CD14-positive monocyte (primary cell): ENCODE measurements around the gene MAP2K6. TPM values are rescaled to one million over a fixed set of nuclear protein-coding genes. Genes with fewer than 3 reads are reported as not detected.

Source experiments
- DNase-seq, 3 donors: peaks; one replicate each; pipeline ENCODE4 v3.0.0-alpha.2; 2011 to 2022
- H2AFZ ChIP-seq: 2 replicates; pipeline ENCODE4 v1.6.0; 2012; ENCODE audit warnings: mild to moderate bottlenecking, low read depth, low read length, inconsistent platforms; ENCODE audit not compliant: insufficient read depth, poor library complexity, severe bottlenecking
- H3K27ac ChIP-seq, 2 donors: 1 replicate in 1 of 2; 2 replicates in 1 of 2; pipeline ENCODE4 v1.5.1; 2012 to 2013; ENCODE audit warnings: low read length in 2 of 2, control low read depth in 1 of 2, inconsistent platforms in 1 of 2, low read depth in 1 of 2, mild to moderate bottlenecking in 1 of 2
- H3K27me3 ChIP-seq, 2 donors: one replicate each; pipeline versions ENCODE4 v1.6.0 to v1.6.1; 2011 to 2013; ENCODE audit warnings: low read length in 2 of 2; ENCODE audit not compliant: control insufficient read depth in 2 of 2, insufficient read depth in 2 of 2
- H3K36me3 ChIP-seq, 2 donors: replicated peaks in 1 of 2; 1 replicate in 1 of 2; 2 replicates in 1 of 2; pipeline versions ENCODE4 v1.5.1 to v1.6.1; 2012 to 2013; ENCODE audit warnings: low read length in 2 of 2, control low read depth in 1 of 2, inconsistent platforms in 1 of 2, mild to moderate bottlenecking in 1 of 2; ENCODE audit not compliant: insufficient read depth in 2 of 2, control insufficient read depth in 1 of 2
- H3K4me1 ChIP-seq, 2 donors: 1 replicate in 1 of 2; 2 replicates in 1 of 2; pipeline versions ENCODE4 v1.5.1 to v1.6.1; 2012 to 2013; ENCODE audit warnings: low read length in 2 of 2, control low read depth in 1 of 2, inconsistent platforms in 1 of 2, mild to moderate bottlenecking in 1 of 2, moderate library complexity in 1 of 2; ENCODE audit not compliant: insufficient read depth in 2 of 2, control insufficient read depth in 1 of 2
- H3K4me2 ChIP-seq: replicated peaks from 2 replicates; pipeline ENCODE3; 2012; ENCODE audit warnings: low read length, moderate library complexity, mild to moderate bottlenecking; ENCODE audit not compliant: poor library complexity, severe bottlenecking; ENCODE audit errors: extremely low read depth
- H3K4me3 ChIP-seq, 3 experiments: fragments of 200-600 bp in 1 of 3; sonication (generic) in 1 of 3; replicated peaks in 1 of 3; 1 replicate in 2 of 3; 2 replicates in 1 of 3; pipeline ENCODE4 v1.5.1; 2011 to 2013; ENCODE audit warnings: low read length in 3 of 3, mild to moderate bottlenecking in 3 of 3, control low read depth in 2 of 3, low read depth in 2 of 3, inconsistent platforms in 1 of 3, moderate library complexity in 1 of 3
- H3K79me2 ChIP-seq: 2 replicates; pipeline ENCODE4 v1.6.0; 2012; ENCODE audit warnings: mild to moderate bottlenecking, control low read depth, inconsistent platforms, low read length, moderate library complexity; ENCODE audit not compliant: insufficient read depth
- H3K9ac ChIP-seq: 2 replicates; pipeline ENCODE4 v1.6.0; 2017; ENCODE audit warnings: low read length, mild to moderate bottlenecking; ENCODE audit not compliant: insufficient read depth, poor library complexity, severe bottlenecking
- H3K9me3 ChIP-seq, 2 donors: replicated peaks in 1 of 2; 1 replicate in 1 of 2; 2 replicates in 1 of 2; pipeline versions ENCODE4 v1.5.1 to v1.6.1; 2012 to 2013; ENCODE audit warnings: low read length in 2 of 2, control low read depth in 1 of 2; ENCODE audit not compliant: control insufficient read depth in 1 of 2, insufficient read depth in 1 of 2
- H4K20me1 ChIP-seq: 2 replicates; pipeline ENCODE4 v1.6.0; 2012; ENCODE audit warnings: mild to moderate bottlenecking, low read length, control low read depth, moderate library complexity; ENCODE audit not compliant: insufficient read depth
- H3K27ac Mint-ChIP-seq, 7 donors: one replicate each; pipeline ENCODE4 v1.8.0; 2020; ENCODE audit warnings: mild to moderate bottlenecking in 7 of 7, mixed read lengths in 7 of 7, moderate library complexity in 6 of 7, inconsistent platforms in 2 of 7
- H3K27me3 Mint-ChIP-seq, 3 donors: one replicate each; pipeline ENCODE4 v1.8.0; 2021 to 2022; ENCODE audit warnings: low read depth in 3 of 3, mild to moderate bottlenecking in 3 of 3, mixed read lengths in 3 of 3, moderate library complexity in 3 of 3, inconsistent platforms in 1 of 3
- H3K36me3 Mint-ChIP-seq, 2 donors: one replicate each; pipeline ENCODE4 v1.8.0; 2020; ENCODE audit warnings: mixed read lengths in 2 of 2, inconsistent platforms in 1 of 2, mild to moderate bottlenecking in 1 of 2
- H3K4me1 Mint-ChIP-seq: one replicate; pipeline ENCODE4 v1.8.0; 2020; ENCODE audit warnings: mild to moderate bottlenecking, mixed read lengths
- H3K4me3 Mint-ChIP-seq, 2 donors: one replicate each; pipeline ENCODE4 v1.8.0; 2020; ENCODE audit warnings: mild to moderate bottlenecking in 2 of 2, mixed read lengths in 2 of 2, moderate library complexity in 1 of 2
- H3K9me3 Mint-ChIP-seq, 7 donors: one replicate each; pipeline ENCODE4 v1.8.0; 2020 to 2022; ENCODE audit warnings: mixed read lengths in 7 of 7, mild to moderate bottlenecking in 6 of 7, moderate library complexity in 6 of 7, inconsistent platforms in 2 of 7
- CTCF ChIP-seq: fragments of 200-600 bp; IDR thresholded peaks from one replicate; pipeline ENCODE4 v1.8.0; 2022; ENCODE audit warnings: antibody characterized with exemption, mild to moderate bottlenecking
- WGBS: methylation state at CpG from one replicate; pipeline ENCODE4 v1.1.5; 2013; ENCODE audit warnings: missing lambda C conversion rate; ENCODE audit not compliant: insufficient coverage; 5-methylcytosine and 5-hydroxymethylcytosine counted together
- intact Hi-C, 2 donors: fragments of 100-400 bp; cut with micrococcal nuclease; formaldehyde crosslinking; loops; one replicate each; pipeline versions ENCODE4 v1.15.0 to v1.15.1; 2023
- polyA plus RNA-seq, 3 donors: library from polyadenylated mRNA; depleted of rRNA in 1 of 3; unstranded in 2 of 3; stranded (reverse) in 1 of 3; fragments of 300-500 nt in 2 of 3; fragments of >200 nt in 1 of 3; fragmentation: Illumina TruSeq in 2 of 3; gene quantifications; 1 replicate in 2 of 3; 2 replicates in 1 of 3; pipeline ENCODE4 v1.2.3, GENCODE V29; 2012 to 2021

The MAP2K6 gene
- polyA plus RNA-seq, 3 donors, result 13.5 to 28.9 (median 18.5) TPM

- H3K36me3 ChIP-seq, result no peaks in the 10 kb centered on the region
- Mint-ChIP-seq H3K36me3 (no peaks in the 10 kb centered on the region), H3K27ac (no peak overlapping the region), H3K27me3 (peaks cover 2 to 12% (median 3%) of the 10 kb centered on the region in 3 donors), H3K4me1 (peaks cover 8% of the 10 kb centered on the region), H3K9me3 (peaks cover 0 to 4% (median 0%) of the 10 kb centered on the region in 7 donors), H3K4me3 (no peak overlapping the region)
- no peak overlapping the region for H3K9ac ChIP-seq
- no peak overlapping the region for H3K4me3 ChIP-seq
- no peaks in the 10 kb centered on the region for H3K9me3 ChIP-seq
- DNase-seq, result no peak
- H3K27me3 ChIP-seq, result no peaks in the 10 kb centered on the region
- no peak overlapping the region for H2AFZ ChIP-seq
- no peaks in the 10 kb centered on the region for H3K79me2 ChIP-seq
- H3K4me1 ChIP-seq, result peaks cover 0 to 5% of the 10 kb centered on the region in 2 donors
- no peak overlapping the region for H3K27ac ChIP-seq
- intact Hi-C loops, result loop anchor here (5.0 to 10.0 kb wide), 3 partner anchors 579 to 989 kb away; no protein-coding TSS in a partner anchor
- 95% methylated on average over 6 of the region's 7 CpGs for WGBS
- H3K4me2 ChIP-seq, result no peak overlapping the region
- TF ChIP-seq CTCF, result no peak
- H4K20me1 ChIP-seq, result no peaks in the 10 kb centered on the region
Measured at GRCh38 chr17:69565447-69565846, 150.9 kb downstream of the MAP2K6 start.

- Histone ChIP-seq H3K36me3 (no peaks in the 10 kb centered on the region), H3K27me3 (no peaks in the 10 kb centered on the region), H3K9ac (no peak overlapping the region), H3K9me3 (no peaks in the 10 kb centered on the region), H3K79me2 (no peaks in the 10 kb centered on the region), H4K20me1 (no peaks in the 10 kb centered on the region), H2AFZ (no peak overlapping the region), H3K4me2 (no peak overlapping the region), H3K4me3 (no peak overlapping the region), H3K4me1 (peaks cover 0 to 5% of the 10 kb centered on the region in 2 donors), H3K27ac (no peak overlapping the region)
- no peak for DNase-seq
- Mint-ChIP-seq H3K9me3 (peaks cover 0 to 4% (median 0%) of the 10 kb centered on the region in 7 donors), H3K27ac (peak overlapping the region in 1 of 7 donors; percentile 77), H3K36me3 (no peaks in the 10 kb centered on the region), H3K4me1 (peaks cover 8% of the 10 kb centered on the region), H3K27me3 (peaks cover 2 to 12% (median 8%) of the 10 kb centered on the region in 3 donors), H3K4me3 (no peak overlapping the region)
- no peak for TF ChIP-seq CTCF
- intact Hi-C loops, result loop anchor here (5.0 to 10.0 kb wide), 3 partner anchors 578 to 988 kb away; no protein-coding TSS in a partner anchor
- 100% methylated on average over 2 of the region's 4 CpGs for WGBS
Measured at GRCh38 chr17:69567130-69567529, 152.6 kb downstream of the MAP2K6 start.
